GM23248 (cell line): ENCODE results near the gene MYH7B. TPM values are rescaled to one million over a fixed set of nuclear protein-coding genes. Genes with fewer than 3 reads are reported as not detected.

Experiments
- DNase-seq: peaks from one replicate; pipeline ENCODE4 v3.0.0-alpha.2; 2015
- H2AFZ ChIP-seq: fragments of 200-600 bp; sonication (generic); 2 replicates; pipeline ENCODE4 v1.6.1; 2016; ENCODE audit warnings: antibody characterized with exemption
- H3F3A ChIP-seq: fragments of 200-600 bp; sonication (generic); 2 replicates; pipeline ENCODE4 v1.6.1; 2016; ENCODE audit warnings: mild to moderate bottlenecking, antibody characterized with exemption, mixed run types; ENCODE audit not compliant: insufficient read depth
- H3K27ac ChIP-seq: fragments of 200-600 bp; sonication (generic); 2 replicates; pipeline ENCODE4 v1.5.1; 2016; ENCODE audit warnings: mild to moderate bottlenecking
- H3K27me3 ChIP-seq: fragments of 200-600 bp; sonication (generic); replicated peaks from 2 replicates; pipeline ENCODE4 v1.6.1; 2016; ENCODE audit warnings: mild to moderate bottlenecking; ENCODE audit not compliant: insufficient read depth
- H3K36me3 ChIP-seq: fragments of 200-600 bp; sonication (generic); 2 replicates; pipeline ENCODE4 v1.6.1; 2016; ENCODE audit warnings: low read depth, mild to moderate bottlenecking
- H3K4me1 ChIP-seq: fragments of 200-600 bp; sonication (generic); 2 replicates; pipeline ENCODE4 v1.6.1; 2016; ENCODE audit warnings: mild to moderate bottlenecking; ENCODE audit not compliant: insufficient read depth
- H3K4me2 ChIP-seq: fragments of 200-600 bp; sonication (generic); one replicate; pipeline ENCODE4 v1.6.1; 2016; ENCODE audit warnings: mild to moderate bottlenecking; ENCODE audit not compliant: unreplicated experiment
- H3K4me3 ChIP-seq: fragments of 200-600 bp; sonication (generic); 2 replicates; pipeline ENCODE4 v1.5.1; 2016; ENCODE audit warnings: mild to moderate bottlenecking
- H3K79me2 ChIP-seq: fragments of 200-600 bp; sonication (generic); 2 replicates; pipeline ENCODE4 v1.6.1; 2016; ENCODE audit warnings: mild to moderate bottlenecking; ENCODE audit not compliant: insufficient read depth
- H3K9ac ChIP-seq: fragments of 200-600 bp; sonication (generic); 2 replicates; pipeline ENCODE4 v1.6.1; 2016; ENCODE audit warnings: mild to moderate bottlenecking
- H3K9me2 ChIP-seq: fragments of 200-600 bp; sonication (generic); 2 replicates; pipeline ENCODE4 v1.6.1; 2016; ENCODE audit warnings: mixed run types, mild to moderate bottlenecking, moderate library complexity; ENCODE audit not compliant: insufficient read depth
- H3K9me3 ChIP-seq: fragments of 200-600 bp; sonication (generic); one replicate; pipeline ENCODE4 v1.6.1; 2017; ENCODE audit warnings: low read depth
- H4K20me1 ChIP-seq: fragments of 200-600 bp; sonication (generic); 2 replicates; pipeline ENCODE4 v1.6.0; 2016; ENCODE audit not compliant: insufficient read depth
- EZH2 ChIP-seq: fragments of 200-600 bp; sonication (generic); IDR thresholded peaks from 2 replicates; pipeline ENCODE4 v1.6.1; 2018; ENCODE audit warnings: antibody characterized with exemption, mild to moderate bottlenecking; ENCODE audit not compliant: insufficient read depth, poor library complexity, severe bottlenecking
- EZH2phosphoT487 ChIP-seq: fragments of 200-600 bp; sonication (generic); IDR thresholded peaks from 2 replicates; pipeline ENCODE4 v1.6.1; 2018; ENCODE audit warnings: antibody characterized with exemption, moderate library complexity, mild to moderate bottlenecking, low read depth; ENCODE audit not compliant: insufficient read depth
- WGBS, 2 experiments: methylation state at CpG; one replicate each; pipeline ENCODE4 v1.1.6; 2015 to 2017; ENCODE audit warnings: low lambda C conversion rate in 2 of 2, low coverage in 1 of 2; ENCODE audit errors: missing lambda C conversion rate in 2 of 2; 5-methylcytosine and 5-hydroxymethylcytosine counted together
- in situ Hi-C: fragments of 300-500 bp; cut with MboI; formaldehyde crosslinking; loops from 2 replicates; pipeline ENCODE4 v1.15.0; 2020
- polyA plus RNA-seq: library from polyadenylated mRNA; unstranded; fragments of >200 nt; fragmentation: Nextera tagmentation; extraction: Ambion mirVana; gene quantifications from 2 replicates; pipeline ENCODE4 v1.2.1, GENCODE V29; 2016
- total RNA-seq: library from RNA; depleted of rRNA; stranded (reverse); fragments of >200 nt; shearing (Covaris generic); gene quantifications from 2 replicates; pipeline ENCODE4 v1.2.3, GENCODE V29; 2014

The MYH7B gene
- total and polyA plus RNA-seq, 2 experiments from 2014 or later = 0.11 to 0.49 TPM

DNA sequence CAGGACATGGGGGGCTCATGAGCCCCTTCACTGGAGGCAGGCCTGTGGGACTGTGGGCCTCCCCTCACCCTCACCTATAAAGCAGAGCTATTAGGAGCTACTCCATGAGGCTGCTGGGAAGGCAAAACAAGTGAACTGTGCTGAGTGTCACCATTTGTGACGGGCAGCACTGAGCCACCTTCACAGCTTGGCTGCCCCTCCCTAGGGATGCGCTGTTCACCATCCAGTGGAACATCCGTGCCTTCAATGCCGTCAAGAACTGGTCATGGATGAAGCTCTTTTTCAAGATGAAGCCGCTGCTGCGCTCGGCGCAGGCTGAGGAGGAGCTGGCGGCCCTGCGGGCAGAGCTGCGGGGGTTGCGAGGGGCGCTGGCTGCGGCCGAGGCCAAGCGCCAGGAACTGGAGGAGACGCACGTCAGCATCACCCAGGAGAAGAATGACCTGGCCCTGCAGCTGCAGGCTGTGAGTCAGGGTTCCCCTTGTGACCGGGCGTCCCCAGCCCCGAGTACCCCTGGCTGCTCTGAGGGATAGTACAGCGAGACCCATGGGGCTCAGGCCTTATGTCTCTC is 38.4 kb downstream of the MYH7B start:
- TF ChIP-seq EZH2phosphoT487 = no peak
- Histone ChIP-seq H3K9ac (no peak overlapping the region), H3K27ac (no peak overlapping the region), H3K4me1 (no peaks in the 10 kb centered on the region), H3K36me3 (no peaks in the 10 kb centered on the region), H3K79me2 (no peaks in the 10 kb centered on the region), H3K4me2 (no peak overlapping the region), H3K27me3 (no peaks in the 10 kb centered on the region), H3F3A (no peaks in the 10 kb centered on the region), H4K20me1 (no peaks in the 10 kb centered on the region), H3K9me3 (no peaks in the 10 kb centered on the region), H2AFZ (no peak overlapping the region), H3K9me2 (no peaks in the 10 kb centered on the region), H3K4me3 (no peak overlapping the region)
- 89 to 93% methylated on average over 19 to 21 of the region's 22 CpGs for WGBS, 2 experiments
- in situ Hi-C loops = no loop called here
- DNase-seq = no peak

DNA sequence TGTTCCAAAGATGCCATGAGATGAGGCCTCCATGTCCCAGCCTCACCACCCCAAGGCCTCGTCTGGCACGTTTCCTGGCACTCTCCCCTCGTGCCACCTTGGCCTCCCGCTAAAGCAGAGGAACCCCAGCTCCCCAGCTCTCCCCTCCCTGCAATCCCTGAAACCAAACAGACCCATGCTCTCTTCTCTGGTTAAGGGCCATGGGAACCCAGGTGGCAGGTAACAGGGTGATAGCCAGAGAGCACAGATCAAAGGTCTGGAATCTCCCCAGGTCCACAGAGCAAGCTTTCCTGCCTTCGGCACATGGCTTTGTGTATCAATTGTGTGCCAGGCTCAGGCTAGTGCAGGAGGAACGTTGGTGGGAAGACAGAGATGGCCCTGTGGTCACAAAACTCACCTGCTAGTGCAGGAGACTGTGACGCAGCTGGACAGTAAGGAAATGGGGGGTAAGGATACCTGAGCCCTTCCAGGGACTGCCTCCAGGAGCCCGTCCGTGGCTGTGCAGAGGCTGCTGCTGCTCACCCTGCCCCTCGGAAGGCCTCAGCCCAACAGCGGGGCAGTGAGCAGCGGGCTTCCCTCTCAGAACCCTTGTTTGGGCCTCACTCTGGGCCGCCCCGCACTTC is 39.0 kb downstream of the MYH7B start:
- no peak for DNase-seq
- in situ Hi-C loops = no loop called here
- H3K27ac ChIP-seq = no peak overlapping the region

DNA sequence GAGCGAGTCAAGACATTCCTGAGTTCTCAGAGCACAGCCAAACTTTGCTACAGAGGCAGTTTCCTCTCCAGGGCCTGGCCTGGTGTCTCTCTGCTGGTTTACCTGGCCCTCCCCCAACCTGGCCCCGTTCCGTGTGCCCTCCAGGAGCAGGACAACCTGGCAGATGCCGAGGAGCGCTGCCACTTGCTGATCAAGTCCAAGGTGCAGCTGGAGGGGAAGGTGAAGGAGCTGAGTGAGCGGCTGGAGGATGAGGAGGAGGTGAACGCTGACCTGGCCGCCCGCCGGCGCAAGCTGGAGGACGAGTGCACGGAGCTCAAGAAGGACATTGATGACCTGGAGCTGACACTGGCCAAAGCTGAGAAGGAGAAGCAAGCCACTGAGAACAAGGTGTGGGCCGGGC is 39.5 kb downstream of the MYH7B start:
- H3K4me1 ChIP-seq = no peaks in the 10 kb centered on the region
- H3F3A ChIP-seq = no peaks in the 10 kb centered on the region
- H3K9me3 ChIP-seq = no peaks in the 10 kb centered on the region
- no peak overlapping the region for H3K27ac ChIP-seq
- TF ChIP-seq EZH2 (no peak), EZH2phosphoT487 (no peak)
- no peaks in the 10 kb centered on the region for H3K27me3 ChIP-seq
- in situ Hi-C loops = no loop called here
- H3K4me2 ChIP-seq = no peak overlapping the region
- no peak overlapping the region for H3K9ac ChIP-seq
- 91 to 94% methylated on average over 14 of the region's 14 CpGs for WGBS, 2 experiments
- H3K36me3 ChIP-seq = no peaks in the 10 kb centered on the region
- H3K4me3 ChIP-seq = no peak overlapping the region
- DNase-seq = no peak
- no peaks in the 10 kb centered on the region for H4K20me1 ChIP-seq
- H2AFZ ChIP-seq = no peak overlapping the region
- H3K79me2 ChIP-seq = no peaks in the 10 kb centered on the region
- no peaks in the 10 kb centered on the region for H3K9me2 ChIP-seq

More for the DNA sequence above, 39.0 kb downstream of the MYH7B start:
- H2AFZ ChIP-seq = no peak overlapping the region
- no peaks in the 10 kb centered on the region for H3K9me2 ChIP-seq
- no peak overlapping the region for H3K4me2 ChIP-seq
- no peaks in the 10 kb centered on the region for H3K36me3 ChIP-seq
- H3K9me3 ChIP-seq = no peaks in the 10 kb centered on the region
- H3K27me3 ChIP-seq = no peaks in the 10 kb centered on the region
- H4K20me1 ChIP-seq = no peaks in the 10 kb centered on the region
- no peaks in the 10 kb centered on the region for H3K4me1 ChIP-seq
- TF ChIP-seq EZH2phosphoT487 (no peak), EZH2 (no peak)
- H3K4me3 ChIP-seq = no peak overlapping the region
- 79 to 83% methylated on average over 14 of the region's 14 CpGs for WGBS, 2 experiments
- no peaks in the 10 kb centered on the region for H3K79me2 ChIP-seq
- no peaks in the 10 kb centered on the region for H3F3A ChIP-seq
- H3K9ac ChIP-seq = no peak overlapping the region

DNA sequence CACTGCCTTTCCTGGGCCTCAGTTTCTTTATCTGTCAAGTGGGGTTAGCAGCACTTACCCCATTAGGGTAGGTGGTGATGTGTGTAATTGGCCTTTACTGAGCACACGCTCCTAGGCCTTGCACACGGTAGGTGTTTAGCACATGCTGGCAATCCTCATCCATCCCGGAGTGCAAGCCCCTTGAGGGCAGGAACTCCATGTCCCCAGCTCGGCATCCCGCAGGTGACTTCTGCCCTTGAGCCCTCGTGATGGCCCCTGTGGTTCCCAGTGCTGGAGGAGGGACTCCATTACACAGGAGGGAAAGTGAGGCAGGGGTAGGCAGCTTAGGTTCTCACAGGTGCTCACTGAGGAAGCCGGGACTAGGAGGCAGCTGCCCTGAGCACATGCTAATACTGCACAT is 40.0 kb downstream of the MYH7B start:
- DNase-seq = no peak
- H4K20me1 ChIP-seq = no peaks in the 10 kb centered on the region
- no peak overlapping the region for H3K4me2 ChIP-seq
- no peaks in the 10 kb centered on the region for H3F3A ChIP-seq
- H3K9me2 ChIP-seq = no peaks in the 10 kb centered on the region
- no peaks in the 10 kb centered on the region for H3K79me2 ChIP-seq
- H3K9ac ChIP-seq = no peak overlapping the region
- no peak for TF ChIP-seq EZH2phosphoT487
- TF ChIP-seq EZH2 = no peak
- in situ Hi-C loops = no loop called here
- no peaks in the 10 kb centered on the region for H3K27me3 ChIP-seq
- H3K27ac ChIP-seq = no peak overlapping the region
- H2AFZ ChIP-seq = no peak overlapping the region
- H3K4me3 ChIP-seq = no peak overlapping the region
- WGBS, 2 experiments = 83% methylated on average over 6 to 7 of the region's 7 CpGs
- H3K4me1 ChIP-seq = no peaks in the 10 kb centered on the region
- H3K9me3 ChIP-seq = no peaks in the 10 kb centered on the region
- H3K36me3 ChIP-seq = no peaks in the 10 kb centered on the region
